Upper lobe of right lung (tissue), 1 donor: ENCODE results near the gene OMG. TPM values are rescaled to one million over a fixed set of nuclear protein-coding genes. Genes with fewer than 3 reads are reported as not detected.
A peak's percentile ranks its signal among the peaks of the same experiment; 100 is the strongest.
"Not testable (repeated sequence)": the region's sequence is repeated elsewhere in the genome, so short reads cannot be mapped to it uniquely, and the experiment has no call there.

Experiments used
- ATAC-seq: fragments of 200-7000 bp; cut with Tn5 transposase; one replicate; pipeline ENCODE4 v1.9.1; 2020; ENCODE audit warnings: mild to moderate bottlenecking, moderate library complexity
- DNase-seq: peaks from one replicate; pipeline ENCODE4 v3.0.0-alpha.2; 2020
- H3K27ac ChIP-seq: fragments of 200-600 bp; one replicate; pipeline ENCODE4 v1.8.0; 2022
- H3K27me3 ChIP-seq: fragments of 200-600 bp; one replicate; pipeline ENCODE4 v1.8.0; 2022; ENCODE audit warnings: mild to moderate bottlenecking
- H3K36me3 ChIP-seq: fragments of 200-600 bp; one replicate; pipeline ENCODE4 v1.8.0; 2022
- H3K4me1 ChIP-seq: fragments of 200-600 bp; one replicate; pipeline ENCODE4 v1.8.0; 2022
- H3K4me3 ChIP-seq: fragments of 200-600 bp; one replicate; pipeline ENCODE4 v1.8.0; 2022; ENCODE audit warnings: mild to moderate bottlenecking
- H3K9me3 ChIP-seq: fragments of 200-600 bp; one replicate; pipeline ENCODE4 v1.8.0; 2022
- intact Hi-C: fragments of 100-400 bp; cut with DNase I; formaldehyde crosslinking; loops from one replicate; pipeline ENCODE4 v1.11.0; 2022
- long read RNA-seq: library from polyadenylated mRNA; unstranded; transcript quantifications from one replicate; pipeline ENCODE4 v2.0.0, GENCODE V29; 2021
- total RNA-seq: library from RNA; stranded (reverse); fragmentation: NEBNext Ultra II Directional; extraction: Animal tissue kit (Norgen Biotek cat#: 25700); gene quantifications from one replicate; pipeline ENCODE4 v1.2.1, GENCODE V29; 2021
- TF ChIP-seq, protein P1 (sequence below): fragments of 200-600 bp; IDR thresholded peaks from one replicate; pipeline ENCODE4 v1.8.0; 2022; ENCODE audit warnings: antibody characterized with exemption
- donor health status: DM: no; HTN: yes; CAD: no; lungs with severe emphysema.

The OMG gene
- 10.3 TPM for total RNA-seq
- long read RNA-seq, partial matches to known transcripts: 0 of 4 reads
- long read RNA-seq, other reads (novel, unspliced or antisense): 4 of 4 reads

- no peaks in the 10 kb centered on the region for H3K36me3 ChIP-seq
- no peaks in the 10 kb centered on the region for H3K9me3 ChIP-seq
- no peak within 1 kb of the TSS for H3K4me3 ChIP-seq
- no peak within 1 kb of the TSS for H3K27ac ChIP-seq
- intact Hi-C loops: no loop called here
- H3K27me3 ChIP-seq: no peaks in the 10 kb centered on the region
- ATAC-seq (no peak), DNase-seq (no peak)
- TF ChIP-seq, protein P1, sequence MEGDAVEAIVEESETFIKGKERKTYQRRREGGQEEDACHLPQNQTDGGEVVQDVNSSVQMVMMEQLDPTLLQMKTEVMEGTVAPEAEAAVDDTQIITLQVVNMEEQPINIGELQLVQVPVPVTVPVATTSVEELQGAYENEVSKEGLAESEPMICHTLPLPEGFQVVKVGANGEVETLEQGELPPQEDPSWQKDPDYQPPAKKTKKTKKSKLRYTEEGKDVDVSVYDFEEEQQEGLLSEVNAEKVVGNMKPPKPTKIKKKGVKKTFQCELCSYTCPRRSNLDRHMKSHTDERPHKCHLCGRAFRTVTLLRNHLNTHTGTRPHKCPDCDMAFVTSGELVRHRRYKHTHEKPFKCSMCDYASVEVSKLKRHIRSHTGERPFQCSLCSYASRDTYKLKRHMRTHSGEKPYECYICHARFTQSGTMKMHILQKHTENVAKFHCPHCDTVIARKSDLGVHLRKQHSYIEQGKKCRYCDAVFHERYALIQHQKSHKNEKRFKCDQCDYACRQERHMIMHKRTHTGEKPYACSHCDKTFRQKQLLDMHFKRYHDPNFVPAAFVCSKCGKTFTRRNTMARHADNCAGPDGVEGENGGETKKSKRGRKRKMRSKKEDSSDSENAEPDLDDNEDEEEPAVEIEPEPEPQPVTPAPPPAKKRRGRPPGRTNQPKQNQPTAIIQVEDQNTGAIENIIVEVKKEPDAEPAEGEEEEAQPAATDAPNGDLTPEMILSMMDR: no peak
- no peaks in the 10 kb centered on the region for H3K4me1 ChIP-seq
Observed at GRCh38 chr17:31297090-31297489, at the start of gene OMG. Gene OMG (minus strand): TSS chr17:31297239. CDS start chr17:31296331, 908 bp downstream.

- DNase-seq, H3K27ac ChIP-seq, H3K9me3 ChIP-seq, H3K4me3 ChIP-seq, H3K4me1 ChIP-seq, H3K27me3 ChIP-seq, intact Hi-C loops: not testable (repeated sequence)
- H3K36me3 ChIP-seq: peaks cover 45% of the 10 kb centered on the region
- ATAC-seq: peak; percentile 25
Observed at GRCh38 chr17:31345191-31345747, 48.2 kb upstream of the OMG start.

DNA sequence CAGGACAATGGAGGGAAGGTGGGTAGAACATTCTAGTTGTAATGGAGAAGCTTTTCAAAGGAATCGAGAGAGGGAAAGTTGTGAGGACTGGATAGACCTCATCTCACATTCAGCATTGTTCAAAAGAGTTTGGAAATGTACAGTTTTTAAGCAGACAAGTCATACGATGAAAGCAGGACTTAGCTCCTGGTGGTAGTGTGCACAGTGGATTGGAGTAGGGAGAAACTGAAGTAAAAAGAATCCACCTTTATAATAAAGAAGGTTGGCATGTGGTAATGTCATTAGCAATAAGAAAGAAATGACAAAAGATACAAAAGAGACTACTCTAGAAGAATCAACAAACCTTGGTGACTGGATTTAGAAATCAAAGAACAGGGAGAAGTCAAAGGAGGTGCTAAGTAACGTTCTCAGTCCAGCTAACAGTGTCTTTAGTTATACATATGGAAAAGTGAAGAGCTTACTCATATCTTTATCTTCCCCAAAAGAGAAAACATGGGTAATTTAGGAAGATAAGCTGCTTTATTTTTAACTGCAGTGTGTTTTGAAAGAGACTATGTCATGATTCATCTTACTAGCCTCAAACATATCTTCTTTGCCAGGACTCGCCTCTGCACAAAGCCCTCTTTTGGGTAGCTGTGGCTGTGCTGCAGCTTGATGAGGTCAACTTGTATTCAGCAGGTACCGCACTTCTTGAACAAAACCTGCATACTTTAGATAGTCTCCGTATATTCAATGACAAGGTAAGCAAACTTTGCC, 43.0 kb upstream of the OMG start:
- no peaks in the 10 kb centered on the region for H3K4me1 ChIP-seq
- intact Hi-C loops: no loop called here
- no peak overlapping the region for H3K4me3 ChIP-seq
- ATAC-seq (no peak), DNase-seq (no peak)
- TF ChIP-seq, protein P1: no peak
- H3K27ac ChIP-seq: no peak overlapping the region
- no peaks in the 10 kb centered on the region for H3K27me3 ChIP-seq
- H3K9me3 ChIP-seq: no peaks in the 10 kb centered on the region
- peaks cover 74% of the 10 kb centered on the region for H3K36me3 ChIP-seq

DNA sequence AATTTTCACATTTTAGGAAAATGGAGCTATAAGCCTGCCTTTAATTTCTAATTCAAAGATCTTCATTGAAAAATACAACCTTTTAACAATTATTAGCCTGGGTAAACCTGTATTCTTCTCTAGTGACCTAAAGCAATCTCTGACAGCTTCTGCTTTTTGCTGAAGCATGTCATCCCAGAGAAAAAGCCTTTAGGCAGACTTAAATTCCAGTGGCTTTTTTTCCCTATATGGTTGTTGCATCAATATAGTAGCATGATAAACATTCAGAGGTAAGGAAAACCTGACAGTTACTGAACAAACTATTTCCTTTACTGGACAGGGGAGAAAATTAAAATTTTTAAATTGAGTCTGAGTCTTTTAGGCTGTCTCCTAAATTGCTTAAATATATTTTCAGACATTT, 32.2 kb upstream of the OMG start:
- intact Hi-C loops: no loop called here
- TF ChIP-seq, protein P1: no peak
- H3K27ac ChIP-seq: no peak overlapping the region
- no peak for DNase-seq
- H3K9me3 ChIP-seq: no peaks in the 10 kb centered on the region
- ATAC-seq: no peak
- no peak overlapping the region for H3K4me3 ChIP-seq
- H3K36me3 ChIP-seq: peaks cover 36% of the 10 kb centered on the region
- no peaks in the 10 kb centered on the region for H3K4me1 ChIP-seq
- no peaks in the 10 kb centered on the region for H3K27me3 ChIP-seq

DNA sequence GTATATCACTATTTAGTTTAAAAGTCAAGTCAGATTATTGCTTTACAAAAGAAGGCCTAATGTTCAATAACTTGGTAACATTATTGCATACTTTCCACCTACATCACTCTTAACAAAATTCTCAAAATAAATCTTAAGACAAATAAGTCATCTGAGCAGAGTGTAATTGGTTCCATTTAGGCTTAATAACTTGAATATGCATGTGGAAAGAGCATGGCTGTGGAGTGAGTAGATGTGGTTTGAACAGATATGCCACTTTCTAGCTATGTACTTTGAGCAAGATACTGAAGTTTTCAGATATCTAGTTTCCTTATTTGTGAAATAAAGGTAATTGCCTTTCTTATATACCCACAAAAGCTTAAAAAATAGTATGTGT, 31.1 kb upstream of the OMG start:
- Histone ChIP-seq H3K27ac (no peak overlapping the region), H3K27me3 (no peaks in the 10 kb centered on the region), H3K36me3 (peaks cover 31% of the 10 kb centered on the region), H3K9me3 (no peaks in the 10 kb centered on the region), H3K4me1 (no peaks in the 10 kb centered on the region), H3K4me3 (no peak overlapping the region)
- ATAC-seq: no peak
- TF ChIP-seq, protein P1: no peak
- intact Hi-C loops: no loop called here
- no peak for DNase-seq

DNA sequence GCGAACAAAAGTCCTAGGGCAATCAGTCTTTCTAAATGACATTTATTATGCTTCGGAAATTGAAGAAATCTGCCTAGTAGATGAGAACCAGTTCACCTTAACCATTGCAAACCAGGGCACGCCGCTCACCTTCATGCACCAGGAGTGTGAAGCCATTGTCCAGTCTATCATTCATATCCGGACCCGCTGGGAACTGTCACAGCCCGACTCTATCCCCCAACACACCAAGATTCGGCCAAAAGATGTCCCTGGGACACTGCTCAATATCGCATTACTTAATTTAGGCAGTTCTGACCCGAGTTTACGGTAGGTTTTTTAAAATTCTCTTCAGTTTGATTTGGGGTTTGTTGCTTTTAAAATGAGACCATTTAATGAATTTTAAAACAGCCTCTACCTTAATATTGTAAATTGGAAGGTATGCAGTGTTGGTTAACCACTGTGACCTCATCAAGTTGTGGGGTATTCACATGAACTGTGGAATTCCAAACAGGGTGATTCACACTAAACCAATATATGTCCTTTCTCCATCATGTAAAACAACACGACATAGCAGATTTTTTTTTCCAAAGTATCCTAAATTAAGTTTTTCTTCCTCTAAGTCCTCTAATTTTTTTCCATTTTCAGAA, 30.6 kb upstream of the OMG start:
- TF ChIP-seq, protein P1: no peak
- peaks cover 27% of the 10 kb centered on the region for H3K36me3 ChIP-seq
- no peaks in the 10 kb centered on the region for H3K27me3 ChIP-seq
- no peak overlapping the region for H3K27ac ChIP-seq
- no peaks in the 10 kb centered on the region for H3K4me1 ChIP-seq
- DNase-seq (no peak), ATAC-seq (no peak)
- intact Hi-C loops: no loop called here
- H3K9me3 ChIP-seq: no peaks in the 10 kb centered on the region
- H3K4me3 ChIP-seq: no peak overlapping the region
